Activated naive CD4-positive, alpha-beta T cell treated with anti-CD3 and anti-CD28 coated beads, Interleukin-2, amount 10 ng/mL, durations not matched to agents 7 days and 5 days (primary cell): ENCODE data around the gene TSHZ2.

ENCODE experiments used
- CTCF ChIA-PET: fragments of 350-600 bp; sonication (Branson Sonifier 250); formaldehyde crosslinking; loops from one replicate; lab custom pipeline; 2021; ENCODE audit warnings: antibody characterized with exemption; lab: Charles Lee
- DNase-seq: peaks from one replicate; pipeline ENCODE4 v3.0.0-alpha.2; 2020
- H3K27ac Mint-ChIP-seq: one replicate; pipeline ENCODE4 v1.8.0; 2021; ENCODE audit warnings: mild to moderate bottlenecking, moderate library complexity, mixed read lengths
- H3K27me3 Mint-ChIP-seq: one replicate; pipeline ENCODE4 v1.8.0; 2021; ENCODE audit warnings: mild to moderate bottlenecking, mixed read lengths
- H3K36me3 Mint-ChIP-seq: one replicate; pipeline ENCODE4 v1.8.0; 2021; ENCODE audit warnings: mixed read lengths
- H3K4me1 Mint-ChIP-seq: one replicate; pipeline ENCODE4 v1.8.0; 2021; ENCODE audit warnings: mixed read lengths
- H3K4me3 Mint-ChIP-seq: one replicate; pipeline ENCODE4 v1.8.0; 2021; ENCODE audit warnings: mild to moderate bottlenecking, moderate library complexity, mixed read lengths
- H3K9me3 Mint-ChIP-seq: one replicate; pipeline ENCODE4 v1.8.0; 2021; ENCODE audit warnings: mixed read lengths

The TSHZ2 gene

DNA sequence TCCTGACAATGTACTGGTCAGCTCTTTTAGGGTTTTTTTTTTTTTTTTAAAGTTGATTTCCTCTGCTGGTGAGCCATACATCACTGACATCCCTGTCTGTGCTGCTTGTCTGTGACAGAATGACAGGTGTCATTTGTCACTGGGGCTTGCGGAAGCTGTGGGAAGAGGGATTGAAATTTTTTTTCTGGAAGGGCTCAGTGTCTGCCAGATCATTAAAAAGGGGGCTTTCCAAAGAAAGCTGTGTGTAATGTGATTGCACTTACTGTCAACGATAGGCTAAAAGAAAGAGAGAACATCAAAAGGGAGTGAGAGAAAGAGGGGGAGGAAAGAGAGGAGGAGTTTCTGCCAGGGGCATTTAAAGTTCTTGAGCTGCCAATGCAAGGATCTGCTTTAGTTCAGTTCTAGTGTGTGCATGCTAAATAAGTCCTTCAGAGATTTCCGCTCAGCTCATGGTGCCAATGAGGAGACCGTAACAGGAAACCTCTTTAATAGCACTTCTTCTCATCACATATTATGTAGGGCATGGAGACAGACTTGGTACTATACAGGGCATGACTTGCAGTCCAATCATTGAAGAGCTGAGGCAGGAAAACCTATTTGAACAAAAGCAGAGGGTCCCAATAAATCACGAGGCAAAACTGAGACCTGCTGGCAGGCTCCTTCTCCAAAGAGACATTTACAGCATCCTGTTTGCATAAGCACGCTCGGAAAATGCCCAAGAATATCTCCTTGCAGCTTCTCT lies 177.2 kb downstream of the TSHZ2 start:
- no peak for DNase-seq
- Mint-ChIP-seq H3K4me1 (peaks cover 24% of the 10 kb centered on the region), H3K27me3 (no peaks in the 10 kb centered on the region), H3K9me3 (no peaks in the 10 kb centered on the region), H3K36me3 (no peaks in the 10 kb centered on the region), H3K4me3 (no peak overlapping the region), H3K27ac (peak overlapping the region; percentile 44)
- CTCF ChIA-PET = interaction anchor here (0.7 to 2.4 kb wide), 5 partner anchors 9 to 107 kb away, joined by 3 to 6 read pairs (median 3); no protein-coding TSS in a partner anchor

DNA sequence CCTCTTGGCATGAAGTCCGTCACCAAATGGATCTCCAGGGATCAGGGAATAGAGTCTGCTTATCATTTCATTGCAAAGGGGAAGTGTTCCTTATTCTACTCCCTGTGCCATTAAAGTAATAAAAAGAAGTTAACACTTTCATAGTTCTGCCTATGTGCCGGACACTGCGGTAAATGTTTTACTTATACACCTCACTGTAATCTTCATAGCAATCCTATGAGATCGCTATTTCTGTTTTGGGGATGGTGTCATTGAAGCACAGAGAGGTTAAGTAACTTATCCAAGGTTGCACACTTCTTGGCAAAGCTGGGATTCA lies 177.7 kb downstream of the TSHZ2 start:
- peaks cover 29% of the 10 kb centered on the region for H3K4me1 Mint-ChIP-seq
- CTCF ChIA-PET = interaction anchor here (2.4 kb wide), 1 partner anchor 12 kb away, joined by 6 read pairs; no protein-coding TSS in a partner anchor
- no peak overlapping the region for H3K4me3 Mint-ChIP-seq
- no peaks in the 10 kb centered on the region for H3K9me3 Mint-ChIP-seq
- no peaks in the 10 kb centered on the region for H3K36me3 Mint-ChIP-seq
- no peak for DNase-seq
- H3K27me3 Mint-ChIP-seq = no peaks in the 10 kb centered on the region
- H3K27ac Mint-ChIP-seq = no peak overlapping the region

DNA sequence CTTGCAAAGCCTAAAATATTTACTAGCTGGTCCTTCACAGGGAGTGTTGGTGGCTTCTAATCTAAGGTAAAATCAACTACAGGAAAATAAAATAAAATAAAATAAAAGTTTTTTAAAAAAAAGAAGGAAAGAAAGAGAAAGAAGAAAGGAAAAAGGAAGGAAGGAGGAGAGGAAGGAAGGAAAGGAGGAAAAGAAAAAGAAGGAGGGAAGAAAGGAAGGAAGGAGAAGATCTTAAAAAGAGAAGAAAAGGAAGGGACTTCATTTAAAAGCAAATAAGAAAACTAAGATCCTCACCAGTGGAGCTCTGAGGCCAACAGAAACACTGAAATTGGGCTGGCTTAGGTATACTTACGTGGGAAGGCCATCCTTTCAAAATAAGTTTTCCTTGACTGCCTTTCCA lies 178.4 kb downstream of the TSHZ2 start:
- CTCF ChIA-PET = interaction anchor here (2.4 kb wide), 1 partner anchor 13 kb away, joined by 6 read pairs; no protein-coding TSS in a partner anchor
- Mint-ChIP-seq H3K9me3 (no peaks in the 10 kb centered on the region), H3K27ac (no peak overlapping the region), H3K4me1 (peaks cover 31% of the 10 kb centered on the region), H3K27me3 (no peaks in the 10 kb centered on the region), H3K36me3 (no peaks in the 10 kb centered on the region), H3K4me3 (no peak overlapping the region)
- DNase-seq = no peak

DNA sequence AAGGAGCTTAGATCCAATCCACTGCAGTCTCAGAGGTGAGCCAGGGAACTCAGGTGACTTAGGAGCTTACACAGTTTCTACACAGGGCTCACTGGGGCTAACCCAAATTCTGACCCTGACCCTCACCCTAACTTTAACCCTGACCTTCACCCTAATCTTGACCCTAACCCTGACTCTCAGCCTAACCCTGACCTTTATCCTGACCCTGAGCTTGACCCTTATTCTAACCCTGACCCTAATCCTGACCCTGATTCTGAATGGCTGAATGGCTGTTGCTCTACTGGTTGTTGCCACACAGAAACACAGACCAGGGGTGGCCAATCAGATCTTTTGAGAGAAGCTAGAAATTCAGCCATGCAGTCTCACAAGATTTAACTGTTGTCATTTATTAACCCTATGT lies 180.1 kb downstream of the TSHZ2 start:
- Mint-ChIP-seq H3K4me3 (no peak overlapping the region), H3K9me3 (no peaks in the 10 kb centered on the region), H3K27me3 (no peaks in the 10 kb centered on the region), H3K27ac (no peak overlapping the region), H3K36me3 (no peaks in the 10 kb centered on the region), H3K4me1 (peaks cover 16% of the 10 kb centered on the region)
- CTCF ChIA-PET = interaction anchor here (0.9 kb wide), 1 partner anchor 56 kb away, joined by 3 read pairs; no protein-coding TSS in a partner anchor
- DNase-seq = no peak

DNA sequence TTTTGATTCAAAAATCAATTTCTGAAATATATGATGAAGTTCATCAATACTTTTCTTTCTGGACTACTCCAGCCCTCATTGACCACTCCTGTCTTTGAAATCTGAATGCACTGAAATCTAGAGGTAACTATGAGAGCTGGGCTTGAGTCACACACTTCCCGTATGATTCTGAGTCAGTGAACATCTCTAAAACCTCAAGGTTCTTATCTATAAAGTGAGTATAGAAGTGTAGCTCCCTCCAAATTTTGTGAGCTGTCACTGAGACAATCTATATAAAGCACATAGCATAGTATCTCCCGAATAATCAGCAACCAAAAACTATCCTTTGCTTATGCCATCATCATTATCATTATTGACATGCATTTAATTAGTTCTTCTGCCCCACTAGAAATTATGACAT lies 182.4 kb downstream of the TSHZ2 start:
- CTCF ChIA-PET = interaction anchor here (0.9 kb wide), 1 partner anchor 785 kb away, joined by 3 read pairs; no protein-coding TSS in a partner anchor
- no peaks in the 10 kb centered on the region for H3K9me3 Mint-ChIP-seq
- H3K27me3 Mint-ChIP-seq = no peaks in the 10 kb centered on the region
- no peaks in the 10 kb centered on the region for H3K36me3 Mint-ChIP-seq
- no peak for DNase-seq
- no peak overlapping the region for H3K27ac Mint-ChIP-seq
- peaks cover 18% of the 10 kb centered on the region for H3K4me1 Mint-ChIP-seq
- no peak overlapping the region for H3K4me3 Mint-ChIP-seq

DNA sequence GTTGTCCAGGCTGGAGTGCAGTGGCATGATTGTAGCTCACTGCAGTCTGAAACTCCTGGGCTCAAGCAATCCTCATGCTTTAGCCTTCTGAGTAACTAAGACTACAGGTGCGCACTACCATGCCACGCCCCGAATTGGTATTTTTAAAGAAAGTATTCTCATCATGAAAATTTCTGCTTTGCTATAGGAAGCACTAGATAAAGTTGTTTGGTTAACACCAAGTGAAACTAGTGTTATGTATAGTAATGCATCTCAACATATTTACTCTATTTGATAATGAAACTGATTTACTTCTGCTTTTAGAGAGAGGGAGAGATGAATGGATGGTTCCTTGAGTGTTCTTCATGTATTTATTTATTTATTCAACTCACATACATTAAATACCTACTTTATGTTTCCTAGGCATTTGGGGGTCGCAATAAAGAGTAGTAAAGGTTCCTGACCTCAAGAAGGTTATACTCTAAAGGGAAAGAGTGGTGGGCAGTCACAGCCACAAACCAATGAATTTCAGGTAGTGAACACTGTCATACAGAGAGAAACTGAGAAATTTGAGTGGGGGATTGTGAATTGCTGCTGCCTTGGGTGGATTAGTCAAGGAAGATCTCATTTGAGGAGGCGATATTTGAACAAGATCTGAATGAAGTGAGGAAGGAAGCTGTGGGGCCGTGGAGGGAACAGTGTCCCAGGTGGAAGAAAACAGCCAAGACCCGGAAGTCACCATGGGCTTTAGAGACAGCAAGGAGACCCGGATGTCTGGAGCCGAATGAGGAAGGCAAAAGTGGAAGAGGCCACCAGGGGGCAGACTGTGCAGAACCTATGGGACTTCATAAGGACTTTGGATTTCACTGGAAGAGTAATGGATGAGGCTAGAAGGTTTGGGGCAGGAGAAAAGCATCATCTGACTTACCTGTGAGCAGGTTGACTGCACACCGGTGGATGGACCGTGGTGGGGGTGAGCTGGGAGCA lies 185.6 kb downstream of the TSHZ2 start:
- Mint-ChIP-seq H3K9me3 (no peaks in the 10 kb centered on the region), H3K27me3 (no peaks in the 10 kb centered on the region), H3K4me3 (no peak overlapping the region), H3K36me3 (no peaks in the 10 kb centered on the region), H3K4me1 (peaks cover 21% of the 10 kb centered on the region), H3K27ac (no peak overlapping the region)
- peak; percentile 47 for DNase-seq
- CTCF ChIA-PET = interaction anchor here (0.7 to 1.4 kb wide), 7 partner anchors 9 to 782 kb away, joined by 3 to 4 read pairs (median 3); no protein-coding TSS in a partner anchor

DNA sequence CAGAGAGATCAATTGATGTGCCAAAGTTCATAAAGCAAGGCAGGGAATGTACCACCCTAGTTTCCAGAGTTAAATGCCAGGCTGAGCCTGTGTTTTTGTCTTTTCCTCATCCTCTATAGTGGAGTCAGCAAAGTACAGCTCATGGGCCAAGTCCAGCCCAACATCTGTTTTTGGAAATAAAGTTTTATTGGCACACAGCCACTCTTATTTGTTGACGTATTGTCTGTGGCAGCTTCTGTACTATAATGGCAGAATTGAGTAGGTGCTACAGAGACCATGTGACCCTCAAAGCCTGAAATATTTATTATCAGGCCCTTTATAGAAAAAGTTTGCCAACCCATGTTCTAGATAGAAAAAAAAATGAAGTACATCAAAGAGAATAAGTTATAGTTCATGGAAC lies 187.0 kb downstream of the TSHZ2 start:
- H3K27ac Mint-ChIP-seq = no peak overlapping the region
- no peak for DNase-seq
- no peaks in the 10 kb centered on the region for H3K27me3 Mint-ChIP-seq
- no peak overlapping the region for H3K4me3 Mint-ChIP-seq
- no peaks in the 10 kb centered on the region for H3K36me3 Mint-ChIP-seq
- CTCF ChIA-PET = interaction anchor here (0.8 to 1.3 kb wide), 3 partner anchors 10 to 13 kb away, joined by 3 to 4 read pairs (median 3); no protein-coding TSS in a partner anchor
- H3K4me1 Mint-ChIP-seq = peaks cover 21% of the 10 kb centered on the region
- H3K9me3 Mint-ChIP-seq = no peaks in the 10 kb centered on the region

DNA sequence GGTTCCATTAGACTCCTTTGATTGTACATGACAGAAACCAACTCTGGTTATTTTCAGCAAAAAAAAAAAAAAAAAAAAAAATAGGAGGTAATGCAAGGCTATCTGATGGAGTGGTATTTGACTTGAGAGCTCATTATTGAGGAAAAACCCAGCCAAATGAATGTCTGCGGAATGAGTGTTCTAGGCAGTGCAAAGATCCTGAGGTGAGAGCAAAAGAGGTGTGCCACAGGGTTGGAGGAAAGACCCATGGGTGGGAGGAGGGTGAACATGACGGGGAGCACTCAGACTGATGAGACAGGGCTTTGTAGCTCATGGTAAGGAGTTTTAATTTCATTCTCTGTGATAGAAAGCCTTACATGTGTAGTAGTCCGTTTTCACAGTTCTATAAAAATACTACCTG lies 188.9 kb downstream of the TSHZ2 start:
- Mint-ChIP-seq H3K4me3 (no peak overlapping the region), H3K27ac (no peak overlapping the region), H3K4me1 (peaks cover 13% of the 10 kb centered on the region), H3K27me3 (no peaks in the 10 kb centered on the region), H3K9me3 (no peaks in the 10 kb centered on the region), H3K36me3 (no peaks in the 10 kb centered on the region)
- CTCF ChIA-PET = no interaction called here
- DNase-seq = no peak

DNA sequence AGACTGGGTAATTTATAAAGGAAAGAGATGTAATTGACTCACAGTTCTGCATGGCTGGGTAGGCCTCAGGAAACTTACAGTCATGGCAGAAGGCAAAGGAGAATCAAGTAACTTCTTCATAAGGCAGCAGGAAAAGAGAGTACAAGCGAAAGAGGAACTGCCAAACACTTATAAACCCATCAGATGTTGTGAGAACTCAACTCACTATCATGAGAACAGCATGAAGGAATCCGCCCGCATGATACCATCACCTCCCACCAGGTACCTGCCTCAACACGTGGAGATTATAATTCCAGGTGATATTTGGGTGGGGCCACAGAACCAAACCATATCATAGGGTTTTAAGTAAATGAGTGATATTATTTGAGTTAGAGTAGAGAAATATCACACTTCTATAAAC lies 189.3 kb downstream of the TSHZ2 start:
- no peak overlapping the region for H3K27ac Mint-ChIP-seq

DNA sequence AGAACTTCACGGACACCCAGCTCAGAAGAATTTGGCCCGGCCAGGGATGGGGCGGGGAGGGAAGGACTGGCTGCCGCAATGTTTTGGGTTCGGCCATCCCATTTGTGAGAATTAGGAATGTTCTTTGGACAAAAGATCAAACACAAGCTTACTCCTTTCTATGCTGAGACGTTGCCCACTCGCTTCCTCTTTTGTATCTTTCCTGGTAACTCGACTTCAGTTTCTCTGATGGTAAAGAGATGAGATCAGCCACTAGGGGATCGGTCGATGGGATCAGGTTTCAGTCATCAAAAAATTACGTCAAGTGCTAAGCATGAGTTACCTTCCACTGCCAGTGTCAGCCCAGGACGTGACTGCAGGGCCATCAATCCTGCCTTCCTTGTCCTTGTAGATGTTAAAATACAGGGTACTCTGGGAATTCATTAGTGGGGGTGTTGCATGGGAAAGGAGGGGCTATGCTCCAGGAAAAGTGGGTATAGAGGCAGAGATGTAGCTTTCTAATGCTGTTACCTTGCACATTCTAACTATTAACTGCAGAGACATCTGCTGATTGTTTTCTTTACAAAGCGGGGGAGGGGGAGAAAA lies 190.2 kb downstream of the TSHZ2 start:
- peaks cover 13% of the 10 kb centered on the region for H3K4me1 Mint-ChIP-seq
- H3K27me3 Mint-ChIP-seq = no peaks in the 10 kb centered on the region
- no peak for DNase-seq
- H3K4me3 Mint-ChIP-seq = no peak overlapping the region
- no peaks in the 10 kb centered on the region for H3K9me3 Mint-ChIP-seq
- no peak overlapping the region for H3K27ac Mint-ChIP-seq
- no peaks in the 10 kb centered on the region for H3K36me3 Mint-ChIP-seq
- CTCF ChIA-PET = no interaction called here

More for the DNA sequence above, 189.3 kb downstream of the TSHZ2 start:
- Mint-ChIP-seq H3K36me3 (no peaks in the 10 kb centered on the region), H3K4me3 (no peak overlapping the region), H3K4me1 (peaks cover 13% of the 10 kb centered on the region), H3K9me3 (no peaks in the 10 kb centered on the region), H3K27me3 (no peaks in the 10 kb centered on the region)
- CTCF ChIA-PET = no interaction called here
- DNase-seq = no peak

DNA sequence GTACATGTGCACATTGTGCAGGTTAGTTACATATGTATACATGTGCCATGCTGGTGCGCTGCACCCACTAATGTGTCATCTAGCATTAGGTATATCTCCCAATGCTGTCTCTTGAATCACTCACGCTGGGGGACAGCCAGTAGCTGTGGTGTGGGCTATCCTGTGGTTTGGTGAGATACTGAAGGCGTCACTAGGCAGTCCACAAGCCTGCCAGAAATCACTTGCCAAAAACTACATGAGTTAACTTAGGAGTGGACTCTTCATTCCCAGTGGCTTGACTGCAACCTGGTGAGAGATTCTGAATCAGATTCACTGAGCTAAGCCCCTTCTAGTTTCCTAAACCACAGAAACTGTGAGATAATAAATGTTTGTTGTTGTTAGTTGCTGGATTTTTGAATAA lies 191.3 kb downstream of the TSHZ2 start:
- Mint-ChIP-seq H3K27me3 (no peaks in the 10 kb centered on the region), H3K9me3 (no peaks in the 10 kb centered on the region), H3K4me3 (no peak overlapping the region), H3K36me3 (no peaks in the 10 kb centered on the region), H3K4me1 (peaks cover 4% of the 10 kb centered on the region), H3K27ac (no peak overlapping the region)
- CTCF ChIA-PET = no interaction called here
- no peak for DNase-seq

DNA sequence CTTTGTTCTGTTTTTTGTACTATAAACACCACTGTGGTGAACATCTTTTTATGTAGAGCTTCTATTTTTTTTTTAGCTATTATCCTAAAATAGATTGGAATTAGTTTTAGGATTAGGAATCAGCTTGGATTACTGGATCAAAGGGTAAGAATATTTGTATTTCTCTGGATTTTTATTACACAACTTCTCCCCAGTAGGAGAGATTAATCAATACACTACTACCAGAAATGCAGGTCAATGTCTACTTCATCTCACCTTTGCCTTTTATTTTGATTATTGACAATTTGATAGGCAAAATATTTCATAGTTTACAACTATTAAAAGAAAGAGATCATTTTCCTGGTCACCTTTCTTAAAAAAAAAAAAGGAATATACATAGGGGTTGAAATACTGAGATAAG lies 191.9 kb downstream of the TSHZ2 start:
- H3K27me3 Mint-ChIP-seq = no peaks in the 10 kb centered on the region
- no peak overlapping the region for H3K27ac Mint-ChIP-seq
- H3K4me3 Mint-ChIP-seq = no peak overlapping the region
- no peaks in the 10 kb centered on the region for H3K36me3 Mint-ChIP-seq
- H3K4me1 Mint-ChIP-seq = peaks cover 4% of the 10 kb centered on the region
- no peak for DNase-seq
- CTCF ChIA-PET = no interaction called here
- no peaks in the 10 kb centered on the region for H3K9me3 Mint-ChIP-seq

DNA sequence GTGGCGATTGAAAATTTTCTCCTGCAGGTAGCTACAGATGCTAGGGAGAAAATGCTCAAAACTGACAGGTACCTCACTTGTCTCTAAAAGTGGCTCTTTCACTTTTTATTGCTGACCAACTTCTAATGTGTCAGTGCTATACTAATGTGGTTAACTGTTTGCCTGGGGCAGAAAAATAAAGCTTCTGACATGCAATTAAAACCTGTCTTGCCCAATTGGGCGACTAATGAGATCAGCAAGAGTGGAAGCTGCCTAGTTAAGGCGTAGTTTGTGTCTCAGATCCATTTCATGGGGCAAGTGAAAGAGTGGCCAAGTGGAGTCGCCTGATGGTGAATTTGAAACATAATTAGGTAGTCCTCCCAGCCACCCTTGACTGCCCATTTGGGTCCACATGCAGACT lies 193.3 kb downstream of the TSHZ2 start:
- no peak overlapping the region for H3K27ac Mint-ChIP-seq

DNA sequence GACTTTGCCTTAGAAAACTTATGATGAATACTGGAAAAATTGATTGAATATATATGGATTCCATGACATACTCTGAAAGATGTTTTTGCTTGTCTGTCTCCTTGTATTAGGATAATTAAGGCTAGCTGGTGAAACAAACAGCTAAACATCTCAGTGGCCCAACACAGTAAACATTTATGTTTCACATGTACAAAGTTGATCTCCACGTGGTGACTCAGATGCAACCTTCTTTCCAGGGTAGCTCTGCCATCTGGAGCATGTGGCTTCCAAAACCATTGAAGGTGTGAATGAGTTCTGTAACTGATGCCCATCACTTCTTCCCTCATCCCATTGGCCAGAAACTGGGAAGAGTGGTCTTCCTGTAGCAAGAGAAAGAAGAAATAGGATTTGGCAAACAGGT lies 196.3 kb downstream of the TSHZ2 start:
- no peaks in the 10 kb centered on the region for H3K36me3 Mint-ChIP-seq
- no peak overlapping the region for H3K4me3 Mint-ChIP-seq
- CTCF ChIA-PET = no interaction called here
- no peak overlapping the region for H3K27ac Mint-ChIP-seq
- no peak for DNase-seq
- H3K4me1 Mint-ChIP-seq = peaks cover 2% of the 10 kb centered on the region
- H3K9me3 Mint-ChIP-seq = no peaks in the 10 kb centered on the region
- no peaks in the 10 kb centered on the region for H3K27me3 Mint-ChIP-seq

More for the DNA sequence above, 193.3 kb downstream of the TSHZ2 start:
- H3K27me3 Mint-ChIP-seq = no peaks in the 10 kb centered on the region
- no peaks in the 10 kb centered on the region for H3K9me3 Mint-ChIP-seq
- H3K36me3 Mint-ChIP-seq = no peaks in the 10 kb centered on the region
- DNase-seq = no peak
- H3K4me1 Mint-ChIP-seq = peaks cover 4% of the 10 kb centered on the region
- H3K4me3 Mint-ChIP-seq = no peak overlapping the region
- CTCF ChIA-PET = interaction anchor here (0.6 kb wide), 1 partner anchor 404 kb away, joined by 3 read pairs; no protein-coding TSS in a partner anchor
